C4-2B (cell line): Measurements from ENCODE around the gene FAM229A.

Experiments used
- ZFX ChIP-seq: fragments of 450-650 bp; IDR thresholded peaks from 2 replicates; pipeline ENCODE4 v1.6.1; 2017
- TF ChIP-seq, protein P1 (sequence below): fragments of 450-650 bp; conservative IDR thresholded peaks from 2 replicates; pipeline ENCODE4 v1.5.1; 2017; ENCODE audit warnings: mild to moderate bottlenecking

DNA sequence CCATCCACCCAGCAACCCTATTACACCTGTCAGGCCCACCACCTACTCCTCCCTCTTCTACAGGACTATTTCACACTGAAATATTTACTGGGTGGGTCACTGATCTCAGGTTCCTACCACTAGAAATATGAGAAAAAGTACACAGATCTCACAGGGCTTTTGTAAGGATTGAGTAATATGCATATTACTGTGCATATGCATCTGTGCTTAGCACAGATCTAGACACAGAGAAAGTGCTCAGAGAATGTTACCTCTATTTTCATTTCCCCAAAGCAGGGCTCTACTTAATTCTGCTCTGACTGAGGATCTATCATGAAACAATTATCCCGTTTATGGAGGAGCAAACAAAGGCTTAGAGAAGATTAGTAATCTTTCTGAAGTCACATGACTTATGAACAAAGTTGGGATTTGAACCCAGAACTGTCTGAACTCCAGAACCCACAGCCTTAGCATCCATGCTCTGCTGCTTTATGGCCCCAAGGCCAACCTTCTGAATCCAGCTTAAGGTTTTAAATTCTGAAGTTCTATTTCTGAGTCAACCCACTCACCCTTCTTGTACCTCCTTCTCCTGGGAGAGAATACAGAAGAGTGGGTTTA is 11.8 kb upstream of the FAM229A start:
- TF ChIP-seq, protein P1, sequence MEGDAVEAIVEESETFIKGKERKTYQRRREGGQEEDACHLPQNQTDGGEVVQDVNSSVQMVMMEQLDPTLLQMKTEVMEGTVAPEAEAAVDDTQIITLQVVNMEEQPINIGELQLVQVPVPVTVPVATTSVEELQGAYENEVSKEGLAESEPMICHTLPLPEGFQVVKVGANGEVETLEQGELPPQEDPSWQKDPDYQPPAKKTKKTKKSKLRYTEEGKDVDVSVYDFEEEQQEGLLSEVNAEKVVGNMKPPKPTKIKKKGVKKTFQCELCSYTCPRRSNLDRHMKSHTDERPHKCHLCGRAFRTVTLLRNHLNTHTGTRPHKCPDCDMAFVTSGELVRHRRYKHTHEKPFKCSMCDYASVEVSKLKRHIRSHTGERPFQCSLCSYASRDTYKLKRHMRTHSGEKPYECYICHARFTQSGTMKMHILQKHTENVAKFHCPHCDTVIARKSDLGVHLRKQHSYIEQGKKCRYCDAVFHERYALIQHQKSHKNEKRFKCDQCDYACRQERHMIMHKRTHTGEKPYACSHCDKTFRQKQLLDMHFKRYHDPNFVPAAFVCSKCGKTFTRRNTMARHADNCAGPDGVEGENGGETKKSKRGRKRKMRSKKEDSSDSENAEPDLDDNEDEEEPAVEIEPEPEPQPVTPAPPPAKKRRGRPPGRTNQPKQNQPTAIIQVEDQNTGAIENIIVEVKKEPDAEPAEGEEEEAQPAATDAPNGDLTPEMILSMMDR: no peak
- no peak for TF ChIP-seq ZFX
